B cell (primary cell): ENCODE results near the gene CTDP1.

Experiments used
- EZH2 ChIP-seq: IDR thresholded peaks from 2 replicates; pipeline ENCODE4 v1.6.1; 2012; ENCODE audit warnings: borderline replicate concordance, low read depth, mild to moderate bottlenecking, moderate library complexity, low read length; ENCODE audit not compliant: insufficient read depth, poor library complexity, severe bottlenecking
- TF ChIP-seq, protein P1 (sequence below): fragments of 200-600 bp; IDR thresholded peaks from one replicate; pipeline ENCODE4 v1.8.0; 2022; ENCODE audit warnings: antibody characterized with exemption, mild to moderate bottlenecking

DNA sequence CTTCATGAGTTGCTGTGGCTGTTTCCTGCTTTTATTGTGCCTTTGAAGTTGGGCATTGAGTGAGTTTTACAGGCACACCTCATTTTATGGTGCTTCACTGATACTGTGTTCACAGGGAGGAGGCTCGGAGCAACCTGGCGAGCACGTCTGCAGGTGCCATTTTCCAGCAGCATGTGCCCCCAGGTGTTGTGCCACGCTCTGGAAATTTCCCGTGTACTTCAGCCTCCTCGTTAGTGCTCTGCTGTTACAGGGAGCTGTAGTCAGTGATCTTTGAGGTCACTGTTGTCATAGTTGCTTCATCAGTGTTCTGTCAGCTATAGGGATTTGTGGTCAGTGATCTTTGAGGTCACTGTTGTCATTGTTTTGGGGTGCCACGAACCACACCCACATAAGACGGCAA, 20.1 kb downstream of the CTDP1 start:
- TF ChIP-seq, protein P1, sequence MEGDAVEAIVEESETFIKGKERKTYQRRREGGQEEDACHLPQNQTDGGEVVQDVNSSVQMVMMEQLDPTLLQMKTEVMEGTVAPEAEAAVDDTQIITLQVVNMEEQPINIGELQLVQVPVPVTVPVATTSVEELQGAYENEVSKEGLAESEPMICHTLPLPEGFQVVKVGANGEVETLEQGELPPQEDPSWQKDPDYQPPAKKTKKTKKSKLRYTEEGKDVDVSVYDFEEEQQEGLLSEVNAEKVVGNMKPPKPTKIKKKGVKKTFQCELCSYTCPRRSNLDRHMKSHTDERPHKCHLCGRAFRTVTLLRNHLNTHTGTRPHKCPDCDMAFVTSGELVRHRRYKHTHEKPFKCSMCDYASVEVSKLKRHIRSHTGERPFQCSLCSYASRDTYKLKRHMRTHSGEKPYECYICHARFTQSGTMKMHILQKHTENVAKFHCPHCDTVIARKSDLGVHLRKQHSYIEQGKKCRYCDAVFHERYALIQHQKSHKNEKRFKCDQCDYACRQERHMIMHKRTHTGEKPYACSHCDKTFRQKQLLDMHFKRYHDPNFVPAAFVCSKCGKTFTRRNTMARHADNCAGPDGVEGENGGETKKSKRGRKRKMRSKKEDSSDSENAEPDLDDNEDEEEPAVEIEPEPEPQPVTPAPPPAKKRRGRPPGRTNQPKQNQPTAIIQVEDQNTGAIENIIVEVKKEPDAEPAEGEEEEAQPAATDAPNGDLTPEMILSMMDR, result no peak
- no peak for TF ChIP-seq EZH2
